SU-DHL-6 (cell line): ENCODE results near the gene NRG3.

Experiments
- EZH2phosphoT487 ChIP-seq: fragments of 200-600 bp; sonication (generic), shearing (Covaris generic); conservative IDR thresholded peaks from 2 replicates; pipeline ENCODE4 v1.6.1; 2018; ENCODE audit warnings: mild to moderate bottlenecking, antibody characterized with exemption, low read length, moderate library complexity, mixed read lengths
- TF ChIP-seq, protein P1 (sequence below): fragments of 200-600 bp; sonication (generic); IDR thresholded peaks from one replicate; pipeline ENCODE4 v1.5.1; 2017; ENCODE audit warnings: antibody characterized with exemption, mild to moderate bottlenecking, low read length, moderate library complexity; ENCODE audit not compliant: insufficient read depth, poor library complexity, severe bottlenecking

DNA sequence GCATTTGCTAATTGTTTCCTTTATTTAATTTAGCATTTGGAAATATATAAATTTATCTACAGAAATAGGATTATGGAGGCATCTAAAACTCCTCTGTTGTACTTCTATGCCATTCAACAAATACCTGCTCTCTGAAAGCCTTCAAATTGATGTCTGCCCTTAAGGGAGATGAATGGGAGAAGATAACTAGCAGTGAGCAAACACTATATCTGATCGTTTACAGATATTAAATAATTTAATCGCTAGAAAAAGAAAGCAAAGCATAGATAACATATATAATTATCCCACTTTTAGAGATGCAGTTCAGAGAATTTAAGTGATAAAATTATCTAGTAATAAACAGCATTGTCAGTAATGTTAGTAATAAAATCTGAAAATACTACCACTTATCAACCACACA, 524.9 kb downstream of the NRG3 start:
- TF ChIP-seq, protein P1, sequence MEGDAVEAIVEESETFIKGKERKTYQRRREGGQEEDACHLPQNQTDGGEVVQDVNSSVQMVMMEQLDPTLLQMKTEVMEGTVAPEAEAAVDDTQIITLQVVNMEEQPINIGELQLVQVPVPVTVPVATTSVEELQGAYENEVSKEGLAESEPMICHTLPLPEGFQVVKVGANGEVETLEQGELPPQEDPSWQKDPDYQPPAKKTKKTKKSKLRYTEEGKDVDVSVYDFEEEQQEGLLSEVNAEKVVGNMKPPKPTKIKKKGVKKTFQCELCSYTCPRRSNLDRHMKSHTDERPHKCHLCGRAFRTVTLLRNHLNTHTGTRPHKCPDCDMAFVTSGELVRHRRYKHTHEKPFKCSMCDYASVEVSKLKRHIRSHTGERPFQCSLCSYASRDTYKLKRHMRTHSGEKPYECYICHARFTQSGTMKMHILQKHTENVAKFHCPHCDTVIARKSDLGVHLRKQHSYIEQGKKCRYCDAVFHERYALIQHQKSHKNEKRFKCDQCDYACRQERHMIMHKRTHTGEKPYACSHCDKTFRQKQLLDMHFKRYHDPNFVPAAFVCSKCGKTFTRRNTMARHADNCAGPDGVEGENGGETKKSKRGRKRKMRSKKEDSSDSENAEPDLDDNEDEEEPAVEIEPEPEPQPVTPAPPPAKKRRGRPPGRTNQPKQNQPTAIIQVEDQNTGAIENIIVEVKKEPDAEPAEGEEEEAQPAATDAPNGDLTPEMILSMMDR, result no peak
- TF ChIP-seq EZH2phosphoT487, result no peak
